Stimulated activated CD8-positive, alpha-beta memory T cell treated with anti-CD3 and anti-CD28 coated beads, Interleukin-7, amount 100 ng/mL, for 1 hour (primary cell): ENCODE data around the gene PIK3CG.
"Not testable (repeated sequence)": the region's sequence is repeated elsewhere in the genome, so short reads cannot be mapped to it uniquely, and the experiment has no call there.

Experiments
- DNase-seq, 2 donors: peaks; one replicate each; pipeline ENCODE4 v3.0.0-alpha.2; 2020; ENCODE audit warnings: low read depth in 2 of 2

The PIK3CG gene

GRCh38 chr7:106887421-106887820, 22.3 kb downstream of the PIK3CG start:
- DNase-seq: no peak

- DNase-seq: no peak
These were observed 23.1 kb downstream of the PIK3CG start for GRCh38 chr7:106888204-106888603.

GRCh38 chr7:106890952-106891351, 25.9 kb downstream of the PIK3CG start:
- DNase-seq: no peak

GRCh38 chr7:106891548-106892410, 26.7 kb downstream of the PIK3CG start:
- DNase-seq: no peak

GRCh38 chr7:106893591-106893990, 28.5 kb downstream of the PIK3CG start:
- DNase-seq: no peak

GRCh38 chr7:106895246-106895864, 30.3 kb downstream of the PIK3CG start:
- no peak for DNase-seq

GRCh38 chr7:106896231-106896630, 31.1 kb downstream of the PIK3CG start:
- no peak for DNase-seq

GRCh38 chr7:106897553-106897952, 32.5 kb downstream of the PIK3CG start:
- not testable (repeated sequence) for DNase-seq

GRCh38 chr7:106898967-106899366, 33.9 kb downstream of the PIK3CG start:
- not testable (repeated sequence) for DNase-seq

- no peak for DNase-seq
These were observed 36.9 kb downstream of the PIK3CG start for GRCh38 chr7:106901828-106902441.

GRCh38 chr7:106905734-106906133, 40.7 kb downstream of the PIK3CG start:
- DNase-seq: no peak

GRCh38 chr7:106911959-106912358, 46.9 kb downstream of the PIK3CG start:
- DNase-seq: no peak

GRCh38 chr7:106914018-106914607, 49.0 kb downstream of the PIK3CG start:
- no peak for DNase-seq

GRCh38 chr7:106915407-106915806, 50.3 kb downstream of the PIK3CG start:
- no peak for DNase-seq

- DNase-seq: no peak
These were observed 50.8 kb downstream of the PIK3CG start for GRCh38 chr7:106915873-106916272.

GRCh38 chr7:106916679-106917078, 51.6 kb downstream of the PIK3CG start:
- DNase-seq: no peak

GRCh38 chr7:106918991-106919390, 53.9 kb downstream of the PIK3CG start:
- no peak for DNase-seq

GRCh38 chr7:106924468-106924867, 59.4 kb downstream of the PIK3CG start:
- not testable (repeated sequence) for DNase-seq

GRCh38 chr7:106926892-106927291, 61.8 kb downstream of the PIK3CG start:
- DNase-seq: no peak

- no peak for DNase-seq
These were observed 62.5 kb downstream of the PIK3CG start for GRCh38 chr7:106927536-106927935.

GRCh38 chr7:106929616-106930015, 64.5 kb downstream of the PIK3CG start:
- not testable (repeated sequence) for DNase-seq

- DNase-seq: no peak
These were observed 71.2 kb downstream of the PIK3CG start for GRCh38 chr7:106936236-106936635.
